HEK293 (cell line): Measurements from ENCODE around the gene MVB12B.
A peak's percentile ranks its signal among the peaks of the same experiment; 100 is the strongest.

Experiments
- CTCF ChIA-PET: fragments of 350-600 bp; formaldehyde crosslinking; extraction: SDS; loops from one replicate; lab custom pipeline; 2021; ENCODE audit warnings: antibody characterized with exemption; lab: Yijun Ruan, JAX
- POLR2A ChIA-PET: fragments of 300-600 bp; formaldehyde crosslinking; extraction: SDS; loops from one replicate; lab custom pipeline; 2020; ENCODE audit warnings: antibody characterized with exemption, inconsistent platforms; lab: Yijun Ruan, JAX
- H3K27ac ChIP-seq: fragments of 200-500 bp; sonication (Bioruptor generic); 2 replicates; pipeline ENCODE4 v1.5.1; 2014; ENCODE audit warnings: low read depth, low read length, control low read depth, inconsistent platforms; ENCODE audit errors: extremely low read depth
- H3K36me3 ChIP-seq, 2 experiments: fragments of 200-500 bp in 1 of 2; sonication (Bioruptor generic) in 1 of 2; 1 replicate in 1 of 2; 2 replicates in 1 of 2; pipeline ENCODE4 v1.5.1; 2014 to 2017; ENCODE audit warnings: inconsistent platforms in 2 of 2, low read length in 2 of 2; ENCODE audit not compliant: control insufficient read depth in 2 of 2, insufficient read depth in 1 of 2
- H3K4me1 ChIP-seq: fragments of 200-500 bp; sonication (Bioruptor generic); 2 replicates; pipeline ENCODE4 v1.5.1; 2014; ENCODE audit warnings: mild to moderate bottlenecking, low read length, inconsistent platforms; ENCODE audit not compliant: control insufficient read depth, insufficient read depth
- H3K4me3 ChIP-seq: 2 replicates; pipeline ENCODE4 v1.5.1; 2011; ENCODE audit warnings: low read depth, mild to moderate bottlenecking, control low read depth, low read length, moderate library complexity
- H3K9me3 ChIP-seq: fragments of 200-500 bp; sonication (Bioruptor generic); 2 replicates; pipeline ENCODE4 v1.5.1; 2014; ENCODE audit warnings: low read depth, low read length, inconsistent platforms; ENCODE audit not compliant: control insufficient read depth, insufficient read depth
- GLIS1 ChIP-seq: fragments of 450-650 bp; formaldehyde crosslinking; IDR thresholded peaks from 2 replicates; pipeline ENCODE4 v1.5.1; 2016; ENCODE audit warnings: missing biosample characterization, missing genetic modification characterization
- HOXC10 ChIP-seq: sonication (generic); formaldehyde crosslinking; IDR thresholded peaks from 2 replicates; pipeline ENCODE4 v1.8.1; 2023; ENCODE audit warnings: mild to moderate bottlenecking, missing genetic modification reagents
- KLF9 ChIP-seq: fragments of 450-650 bp; formaldehyde crosslinking; IDR thresholded peaks from 2 replicates; pipeline ENCODE4 v1.5.1; 2016; ENCODE audit warnings: missing biosample characterization, missing genetic modification characterization, low read depth
- ZNF114 ChIP-seq: fragments of 450-650 bp; formaldehyde crosslinking; IDR thresholded peaks from 2 replicates; pipeline ENCODE4 v1.5.0; 2017; ENCODE audit warnings: missing biosample characterization, missing genetic modification characterization
- ZNF18 ChIP-seq: fragments of 450-650 bp; formaldehyde crosslinking; IDR thresholded peaks from 2 replicates; pipeline ENCODE4 v1.5.1; 2016; ENCODE audit warnings: missing biosample characterization, missing genetic modification characterization
- ZNF23 ChIP-seq: fragments of 450-650 bp; formaldehyde crosslinking; IDR thresholded peaks from 2 replicates; pipeline ENCODE4 v1.5.1; 2016; ENCODE audit warnings: missing biosample characterization, missing genetic modification characterization, borderline replicate concordance
- ZNF24 ChIP-seq: fragments of 450-650 bp; formaldehyde crosslinking; IDR thresholded peaks from 2 replicates; pipeline ENCODE4 v1.5.1; 2016; ENCODE audit warnings: missing biosample characterization, missing genetic modification characterization
- ZNF37A ChIP-seq: fragments of 450-650 bp; IDR thresholded peaks from 2 replicates; pipeline ENCODE4 v1.5.1; 2018; ENCODE audit warnings: missing biosample characterization, missing genetic modification characterization
- ZNF560 ChIP-seq: fragments of 450-650 bp; formaldehyde crosslinking; IDR thresholded peaks from 2 replicates; pipeline ENCODE4 v1.5.1; 2017; ENCODE audit warnings: missing biosample characterization, missing genetic modification characterization, borderline replicate concordance
- ZNF561 ChIP-seq: fragments of 450-650 bp; IDR thresholded peaks from 2 replicates; pipeline ENCODE4 v1.5.1; 2018; ENCODE audit warnings: missing biosample characterization, missing genetic modification characterization, borderline replicate concordance
- ZNF621 ChIP-seq: fragments of 450-650 bp; formaldehyde crosslinking; IDR thresholded peaks from 2 replicates; pipeline ENCODE4 v1.5.1; 2017; ENCODE audit warnings: missing biosample characterization, missing genetic modification characterization
- ZNF658 ChIP-seq: fragments of 450-650 bp; formaldehyde crosslinking; IDR thresholded peaks from 2 replicates; pipeline ENCODE4; 2016; ENCODE audit warnings: missing biosample characterization, missing genetic modification characterization
- ZNF692 ChIP-seq: fragments of 450-650 bp; formaldehyde crosslinking; IDR thresholded peaks from 2 replicates; pipeline ENCODE4 v1.5.1; 2016; ENCODE audit warnings: missing biosample characterization, missing genetic modification characterization
- ZNF768 ChIP-seq: fragments of 450-650 bp; formaldehyde crosslinking; IDR thresholded peaks from 2 replicates; pipeline ENCODE4 v1.5.1; 2018; ENCODE audit warnings: missing biosample characterization, mild to moderate bottlenecking, missing genetic modification characterization
- ZNF776 ChIP-seq: fragments of 450-650 bp; formaldehyde crosslinking; IDR thresholded peaks from 2 replicates; pipeline ENCODE4 v1.5.0; 2017; ENCODE audit warnings: missing biosample characterization, missing genetic modification characterization, borderline replicate concordance
- ZNF791 ChIP-seq: fragments of 450-650 bp; formaldehyde crosslinking; IDR thresholded peaks from 2 replicates; pipeline ENCODE4 v1.5.1; 2016; ENCODE audit warnings: missing biosample characterization, missing genetic modification characterization
- ZSCAN16 ChIP-seq: fragments of 450-650 bp; formaldehyde crosslinking; IDR thresholded peaks from 2 replicates; pipeline ENCODE4 v1.5.1; 2016; ENCODE audit warnings: missing biosample characterization, missing genetic modification characterization
- TF ChIP-seq, protein P1 (sequence below): fragments of 450-650 bp; formaldehyde crosslinking; IDR thresholded peaks from 2 replicates; pipeline ENCODE4 v1.5.1; 2016; ENCODE audit warnings: missing biosample characterization, missing genetic modification characterization

The MVB12B gene

DNA sequence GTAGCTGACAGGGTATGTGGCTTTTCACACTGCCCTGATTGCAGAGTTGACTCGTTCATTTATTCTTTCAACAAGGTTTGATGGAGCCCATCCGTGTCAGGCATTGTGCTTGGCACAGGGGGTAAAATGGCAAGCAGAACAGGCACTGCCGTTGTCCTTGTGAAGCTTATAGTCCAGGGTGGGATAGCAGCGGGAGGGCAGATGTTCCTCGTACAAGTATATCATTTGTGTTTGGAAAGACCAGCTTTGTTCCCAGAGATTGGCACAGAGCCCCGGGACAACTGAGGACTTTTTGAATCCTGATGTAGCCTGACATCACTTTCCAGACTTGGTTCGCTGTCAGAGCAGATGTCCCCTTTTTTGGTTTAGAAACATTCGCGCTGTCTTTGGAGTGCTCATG lies 50.9 kb downstream of the MVB12B start:
- POLR2A ChIA-PET = interaction anchor here (0.7 kb wide), 1 partner anchor 471 kb away, joined by 4 read pairs; no protein-coding TSS in a partner anchor
- CTCF ChIA-PET = no interaction called here
- H3K4me1 ChIP-seq = peaks cover 7% of the 10 kb centered on the region
- no peaks in the 10 kb centered on the region for H3K9me3 ChIP-seq
- H3K27ac ChIP-seq = no peak overlapping the region
- peaks cover 0 to under 1% of the 10 kb centered on the region in 2 experiments; a peak in 1 of 3 replicates for H3K36me3 ChIP-seq
- no peak overlapping the region for H3K4me3 ChIP-seq
- no peak for TF ChIP-seq ZNF18 (tag by site-specific recombination)
- TF ChIP-seq ZNF24 (tag by site-specific recombination) = no peak
- no peak for TF ChIP-seq ZNF621 (tag by site-specific recombination)
- TF ChIP-seq ZSCAN16 (tag by site-specific recombination) = no peak
- no peak for TF ChIP-seq ZNF791 (tag by site-specific recombination)
- TF ChIP-seq ZNF560 (tag by site-specific recombination) = no peak
- TF ChIP-seq ZNF776 (tag by site-specific recombination) = no peak
- TF ChIP-seq ZNF23 (tag by site-specific recombination) = no peak
- TF ChIP-seq ZNF768 (tag by site-specific recombination) = no peak
- no peak for TF ChIP-seq HOXC10 (CRISPR knock-in tag)
- no peak for TF ChIP-seq ZNF658 (tag by site-specific recombination)

- CTCF ChIA-PET = interaction anchor here (0.5 to 2.9 kb wide), 3 partner anchors 20 to 62 kb away, joined by 3 to 12 read pairs (median 3); no protein-coding TSS in a partner anchor
- Histone ChIP-seq H3K27ac (no peak overlapping the region), H3K4me1 (peaks cover 7% of the 10 kb centered on the region), H3K4me3 (no peak overlapping the region)
- POLR2A ChIA-PET = no interaction called here
- TF ChIP-seq ZNF114 (tag by site-specific recombination) (no peak), KLF9 (tag by site-specific recombination) (no peak), ZNF37A (no peak), ZNF692 (tag by site-specific recombination) (no peak)
- TF ChIP-seq, all 188 proteins: peak for 0
- H3K9me3 ChIP-seq = no peaks in the 10 kb centered on the region
- H3K36me3 ChIP-seq = peaks cover 0 to 3% of the 10 kb centered on the region in 2 experiments; a peak in 1 of 3 replicates
Measured at GRCh38 chr9:126378761-126379160, 52.1 kb downstream of the MVB12B start.

GRCh38 chr9:126379661-126380360 lies 53.2 kb downstream of the MVB12B start:
- H3K27ac ChIP-seq = no peak overlapping the region
- TF ChIP-seq ZNF561 (tag by site-specific recombination) = no peak
- TF ChIP-seq, protein P1, sequence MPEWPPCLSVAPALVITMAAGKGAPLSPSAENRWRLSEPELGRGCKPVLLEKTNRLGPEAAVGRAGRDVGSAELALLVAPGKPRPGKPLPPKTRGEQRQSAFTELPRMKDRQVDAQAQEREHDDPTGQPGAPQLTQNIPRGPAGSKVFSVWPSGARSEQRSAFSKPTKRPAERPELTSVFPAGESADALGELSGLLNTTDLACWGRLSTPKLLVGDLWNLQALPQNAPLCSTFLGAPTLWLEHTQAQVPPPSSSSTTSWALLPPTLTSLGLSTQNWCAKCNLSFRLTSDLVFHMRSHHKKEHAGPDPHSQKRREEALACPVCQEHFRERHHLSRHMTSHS (tag by site-specific recombination) = no peak
- 0 out of 2 replicates have a peak, but pooled peaks have one; percentile 7 for TF ChIP-seq GLIS1
- H3K4me3 ChIP-seq = no peak overlapping the region
- no peaks in the 10 kb centered on the region for H3K9me3 ChIP-seq
- ChIA-PET CTCF (interaction anchor here (0.6 to 2.9 kb wide), 2 partner anchors 19 to 478 kb away, joined by 12 read pairs; no protein-coding TSS in a partner anchor), POLR2A (interaction anchor here (0.6 kb wide), 1 partner anchor 938 kb away, joined by 9 read pairs; no protein-coding TSS in a partner anchor)
- peaks cover 0 to 3% of the 10 kb centered on the region in 2 experiments; a peak in 1 of 3 replicates for H3K36me3 ChIP-seq
- peaks cover 7% of the 10 kb centered on the region for H3K4me1 ChIP-seq
